GM12878 (cell line): Measurements from ENCODE around the gene G3BP1. TPM values are rescaled to one million over a fixed set of nuclear protein-coding genes. Genes with fewer than 3 reads are reported as not detected.

Experiments used
- ATAC-seq: fragments of 200-7000 bp; cut with Tn5 transposase; 3 replicates; pipeline ENCODE4 v1.9.1; 2020; ENCODE audit warnings: mild to moderate bottlenecking, moderate library complexity
- BruUV-seq: library from RNA; stranded (reverse); fragments of 400-500 nt; replicated peaks from 2 replicates; lab custom pipeline; 2021; lab: Mats Ljungman, UMichigan
- CTCF ChIA-PET: fragments of 300-600 bp; sonication (Branson Sonifier 250); formaldehyde crosslinking; extraction: SDS; loops from one replicate; lab custom pipeline; 2021; ENCODE audit warnings: inconsistent platforms; lab: Yijun Ruan, JAX
- POLR2A ChIA-PET: fragments of 350-600 bp; formaldehyde crosslinking; extraction: SDS; loops from one replicate; lab custom pipeline; 2021; ENCODE audit warnings: inconsistent platforms; lab: Charles Lee
- RAD21 ChIA-PET: fragments of 300-600 bp; sonication (Branson Sonifier 250); formaldehyde crosslinking; loops from one replicate; lab custom pipeline; 2023; ENCODE audit warnings: antibody characterized with exemption; ENCODE audit not compliant: unreplicated experiment; lab: Charles Lee
- SMC1A ChIA-PET: fragments of 300-600 bp; sonication (Branson Sonifier 250); formaldehyde crosslinking; loops from one replicate; lab custom pipeline; 2023; ENCODE audit not compliant: unreplicated experiment, uncharacterized antibody; lab: Charles Lee
- DNase-seq: peaks from one replicate; pipeline ENCODE4 v3.0.0-alpha.2; 2011; ENCODE audit warnings: low read depth, low spot score
- FAIRE-seq: peaks from 3 replicates; lab custom pipeline; 2011; peaks lifted over from hg19 to GRCh38; lab: Jason Lieb, UNC
- H2AFZ ChIP-seq: 2 replicates; pipeline ENCODE4 v1.6.0; 2011; ENCODE audit warnings: low read depth, low read length, control low read depth; ENCODE audit not compliant: control insufficient read depth
- H3K27ac ChIP-seq: 2 replicates; pipeline ENCODE4 v1.5.1; 2011; ENCODE audit warnings: control low read depth; ENCODE audit not compliant: control insufficient read depth, insufficient read depth
- H3K27me3 ChIP-seq, 2 experiments: replicated peaks in 1 of 2; 2 replicates each; pipeline versions ENCODE4 v1.6.0 to v1.6.1; 2011; ENCODE audit warnings: low read length in 1 of 2; ENCODE audit not compliant: control insufficient read depth in 2 of 2, insufficient read depth in 2 of 2
- H3K36me3 ChIP-seq, 2 experiments: 2 replicates each; pipeline ENCODE4 v1.5.1; 2011; ENCODE audit warnings: low read length in 1 of 2; ENCODE audit not compliant: control insufficient read depth in 2 of 2, insufficient read depth in 2 of 2
- H3K4me1 ChIP-seq: 2 replicates; pipeline ENCODE4 v1.6.1; 2011; ENCODE audit warnings: mild to moderate bottlenecking, low read length, moderate library complexity, mixed read lengths; ENCODE audit not compliant: control insufficient read depth, insufficient read depth
- H3K4me2 ChIP-seq: 2 replicates; pipeline ENCODE4 v1.6.0; 2011; ENCODE audit warnings: control low read depth; ENCODE audit not compliant: control insufficient read depth, insufficient read depth
- H3K4me3 ChIP-seq: fragments of 200-600 bp; sonication (generic); 2 replicates; pipeline ENCODE4 v1.5.1; 2016
- H3K79me2 ChIP-seq: 2 replicates; pipeline ENCODE4 v1.6.0; 2011; ENCODE audit warnings: low read length; ENCODE audit not compliant: control insufficient read depth, insufficient read depth
- H3K9ac ChIP-seq: 2 replicates; pipeline ENCODE4 v1.8.0; 2011; ENCODE audit warnings: low read length, control low read depth, mixed read lengths; ENCODE audit not compliant: control insufficient read depth, insufficient read depth
- H3K9me3 ChIP-seq: replicated peaks from 3 replicates; pipeline ENCODE4 v1.5.1; 2011; ENCODE audit warnings: mild to moderate bottlenecking, low read length; ENCODE audit not compliant: control insufficient read depth, insufficient read depth
- H4K20me1 ChIP-seq: 2 replicates; pipeline ENCODE4 v1.6.0; 2011; ENCODE audit not compliant: control insufficient read depth, insufficient read depth
- ASH2L ChIP-seq: fragments of 300-600, 200-600 bp; sonication (generic); IDR thresholded peaks from 2 replicates; pipeline ENCODE4 v1.6.1; 2017; ENCODE audit warnings: low read depth, mild to moderate bottlenecking, borderline replicate concordance
- BACH1 ChIP-seq: fragments of 450-650 bp; IDR thresholded peaks from 2 replicates; pipeline ENCODE4 v1.6.1; 2017; ENCODE audit warnings: mild to moderate bottlenecking, borderline replicate concordance
- CTCF ChIP-seq, 3 experiments: IDR thresholded peaks in 2 of 3; conservative IDR thresholded peaks in 1 of 3; 2 replicates each; pipeline ENCODE4 v1.5.1; 2011; ENCODE audit warnings: low read depth in 3 of 3, low read length in 3 of 3, mild to moderate bottlenecking in 3 of 3, control low read depth in 2 of 3, moderate library complexity in 2 of 3, inconsistent platforms in 1 of 3, mixed read lengths in 1 of 3; ENCODE audit not compliant: control insufficient read depth in 2 of 3, insufficient read depth in 1 of 3; ENCODE audit errors: extremely low read depth in 1 of 3
- LARP7 ChIP-seq: fragments of 450-650 bp; IDR thresholded peaks from 2 replicates; pipeline ENCODE4 v1.6.1; 2017; ENCODE audit warnings: mild to moderate bottlenecking
- MEF2A ChIP-seq: IDR thresholded peaks from 2 replicates; pipeline ENCODE4 v1.6.1; 2011; ENCODE audit warnings: low read depth, mild to moderate bottlenecking, low read length, moderate library complexity; ENCODE audit not compliant: insufficient read depth
- MEF2B ChIP-seq: fragments of 450-650 bp; IDR thresholded peaks from 2 replicates; pipeline ENCODE4 v1.6.1; 2018; ENCODE audit warnings: mild to moderate bottlenecking, moderate library complexity; ENCODE audit not compliant: partially characterized antibody, poor library complexity, severe bottlenecking
- MXI1 ChIP-seq: fragments of 150-350 bp; IDR thresholded peaks from 2 replicates; pipeline ENCODE4 v1.6.1; 2011; ENCODE audit warnings: low read depth, mild to moderate bottlenecking, inconsistent platforms, low read length, improper control_type of control experiment
- NKRF ChIP-seq: fragments of 450-650 bp; conservative IDR thresholded peaks from 2 replicates; pipeline ENCODE4 v1.6.1; 2017; ENCODE audit warnings: mild to moderate bottlenecking, moderate library complexity
- PAX5 ChIP-seq: IDR thresholded peaks from 2 replicates; pipeline ENCODE4 v1.6.1; 2011; ENCODE audit warnings: low read depth, low read length, borderline replicate concordance
- PML ChIP-seq: IDR thresholded peaks from 2 replicates; pipeline ENCODE4 v1.6.1; 2012; ENCODE audit warnings: low read length, inconsistent platforms
- POLR2A ChIP-seq: IDR thresholded peaks from 2 replicates; pipeline ENCODE4 v1.6.1; 2011; ENCODE audit warnings: low read depth, mild to moderate bottlenecking, low read length
- POU2F2 ChIP-seq: IDR thresholded peaks from 3 replicates; pipeline ENCODE4 v1.6.1; 2011; ENCODE audit warnings: low read depth, mild to moderate bottlenecking, low read length, borderline replicate concordance
- RCOR1 ChIP-seq: conservative IDR thresholded peaks from 2 replicates; pipeline ENCODE4 v1.6.1; 2012; ENCODE audit warnings: low read depth, low read length, improper control_type of control experiment
- RELA ChIP-seq: fragments of 450-650 bp; IDR thresholded peaks from 2 replicates; pipeline ENCODE4 v1.8.0; 2014; ENCODE audit warnings: borderline replicate concordance; ENCODE audit not compliant: partially characterized antibody
- SMC3 ChIP-seq: IDR thresholded peaks from 2 replicates; pipeline ENCODE4 v1.6.1; 2011; ENCODE audit warnings: low read length, improper control_type of control experiment, borderline replicate concordance
- SP1 ChIP-seq: IDR thresholded peaks from one replicate; pipeline ENCODE4 v1.6.1; 2011; ENCODE audit warnings: low read depth, low read length
- SUPT20H ChIP-seq: IDR thresholded peaks from 2 replicates; pipeline ENCODE4 v1.6.1; 2011; ENCODE audit warnings: low read depth, mild to moderate bottlenecking, low read length, moderate library complexity, borderline replicate concordance; ENCODE audit not compliant: control insufficient read depth
- WGBS: methylation state at CpG from one replicate; pipeline ENCODE4 v1.1.6; 2016; ENCODE audit warnings: low lambda C conversion rate; ENCODE audit not compliant: insufficient replicate concordance, insufficient coverage; ENCODE audit errors: missing lambda C conversion rate; 5-methylcytosine and 5-hydroxymethylcytosine counted together
- in situ Hi-C: fragments of 300-500 bp; cut with MboI; formaldehyde crosslinking; loops from 9 replicates; pipeline ENCODE4 v1.14.3; 2018; ENCODE audit warnings: mixed read lengths
- intact Hi-C: fragments of 100-400 bp; cut with micrococcal nuclease; formaldehyde crosslinking; loops from one replicate; pipeline ENCODE4 v1.14.2; 2022; ENCODE audit not compliant: unreplicated experiment
- polyA plus RNA-seq, 11 experiments: library from polyadenylated mRNA; depleted of rRNA in 4 of 11; unstranded in 6 of 11; stranded (reverse) in 5 of 11; fragments of >200 nt; fragmentation: Nextera tagmentation in 4 of 11; fragmentation: Illumina TruSeq in 1 of 11; extraction: Ambion mirVana in 4 of 11; extraction: Trizol in 1 of 11; gene quantifications; 1 replicate in 1 of 11; 2 replicates in 10 of 11; pipeline versions ENCODE4 v1.2.1 to v1.2.3, GENCODE V29; 2011 to 2016; ENCODE audit warnings: inconsistent platforms in 2 of 11, missing spikeins in 2 of 11, low read depth in 1 of 11
- total RNA-seq, 4 experiments: library from RNA; depleted of rRNA in 3 of 4; stranded (reverse); fragments of >200 nt in 3 of 4; fragmentation: Illumina TruSeq in 1 of 4; extraction: Trizol in 1 of 4; gene quantifications; 2 replicates each; pipeline versions ENCODE4 v1.2.1 to v1.2.3, GENCODE V29; 2013 to 2021

G3BP1 gene
- total and polyA plus RNA-seq, 10 of the 15 experiments (the other 5 are each of a cell fraction or from before 2014, with no cell fraction given): 49.7 to 438 (median 148) TPM

GRCh38 chr5:151758430-151759241 is 13.1 kb upstream of the G3BP1 start, which contains the start of gene ATOX1:
ATOX1 (minus strand) TSS chr5:151758631; CDS start chr5:151758551, 80 bp downstream.
- peak within 1 kb of the TSS; percentile 99 for H2AFZ ChIP-seq
- peak within 1 kb of the TSS; percentile 98 for H3K9ac ChIP-seq
- H3K27me3 ChIP-seq: no peaks in the 10 kb centered on the region
- FAIRE-seq: peak; percentile 59
- DNase-seq: peak; percentile 58
- H3K9me3 ChIP-seq: no peaks in the 10 kb centered on the region
- ATAC-seq: peak; percentile 96
- no TSS peak for BruUV-seq
- WGBS: 6% methylated on average over 51 of the region's 61 CpGs
- ChIA-PET POLR2A (interaction anchor here (0.6 to 14.3 kb wide), 8 partner anchors 8 to 1805 kb away, joined by 3 to 241 read pairs (median 5); partner anchors contain the start of gene G3BP1), SMC1A (interaction anchor here (1.2 to 3.2 kb wide), 4 partner anchors 9 to 38 kb away, joined by 3 to 17 read pairs (median 10); no protein-coding TSS in a partner anchor), RAD21 (interaction anchor here (9.0 kb wide), 1 partner anchor 14 kb away, joined by 90 read pairs; the partner anchor contains the start of gene G3BP1), CTCF (interaction anchor here (0.8 to 2.5 kb wide), 5 partner anchors 10 to 100 kb away, joined by 3 to 10 read pairs (median 6); no protein-coding TSS in a partner anchor)
- H3K4me3 ChIP-seq: peak within 1 kb of the TSS; percentile 98
- H4K20me1 ChIP-seq: no peaks in the 10 kb centered on the region
- H3K4me2 ChIP-seq: peak within 1 kb of the TSS; percentile 100
- peaks cover 42% of the 10 kb centered on the region for H3K79me2 ChIP-seq
- peaks cover 23% of the 10 kb centered on the region for H3K4me1 ChIP-seq
- intact Hi-C loops: loop anchor here (1.0 kb wide), 1 partner anchor 13 kb away; the partner anchor contains the start of gene G3BP1
- H3K27ac ChIP-seq: peak within 1 kb of the TSS; percentile 86
- in situ Hi-C loops: no loop called here
- no peaks in the 10 kb centered on the region for H3K36me3 ChIP-seq
- TF ChIP-seq CTCF (IDR thresholded peaks at IDR 0.05 in 2 of 3, conservative IDR thresholded peaks at IDR 0.05 in 1 of 3; ENCODE audit: control insufficient read depth in 2 of 3, extremely low read depth in 1 of 3, insufficient read depth in 1 of 3, low read depth in 3 of 3, low read length in 3 of 3) (peak in 1 of 3 experiments; percentile 9; a peak in 1 of 6 replicates), SMC3 (no peak), NKRF (peak; percentile 72), BACH1 (peak; percentile 27; the same call in 1 of the 2 replicates), ASH2L (0 out of 2 replicates have a peak, but pooled peaks have one; percentile 2), RCOR1 (no peak), RELA (no peak), SUPT20H (no peak), PAX5 (peak; percentile 18; the same call in 1 of the 2 replicates), POU2F2 (peak; percentile 78; the same call in 2 of the 3 replicates), MEF2A (no peak), MEF2B (no peak), SP1 (peak; percentile 43), PML (0 out of 2 replicates have a peak, but pooled peaks have one; percentile 70), MXI1 (peak; percentile 80; the same call in 1 of the 2 replicates), POLR2A (peak; percentile 100), LARP7 (peak; percentile 38)
